Smooth muscle cell of the brain vasculature (primary cell): ENCODE data around the gene RPL7A.
A peak's percentile ranks its signal among the peaks of the same experiment; 100 is the strongest.
"Not testable (repeated sequence)": the region's sequence is repeated elsewhere in the genome, so short reads cannot be mapped to it uniquely, and the experiment has no call there.

Source experiments
- DNase-seq: peaks from one replicate; pipeline ENCODE4 v3.0.0-alpha.2; 2012; ENCODE audit warnings: low read depth, low spot score

Gene RPL7A

GRCh38 chr9:133368249-133368881 lies 20.3 kb downstream of the RPL7A start:
- no peak for DNase-seq

DNA sequence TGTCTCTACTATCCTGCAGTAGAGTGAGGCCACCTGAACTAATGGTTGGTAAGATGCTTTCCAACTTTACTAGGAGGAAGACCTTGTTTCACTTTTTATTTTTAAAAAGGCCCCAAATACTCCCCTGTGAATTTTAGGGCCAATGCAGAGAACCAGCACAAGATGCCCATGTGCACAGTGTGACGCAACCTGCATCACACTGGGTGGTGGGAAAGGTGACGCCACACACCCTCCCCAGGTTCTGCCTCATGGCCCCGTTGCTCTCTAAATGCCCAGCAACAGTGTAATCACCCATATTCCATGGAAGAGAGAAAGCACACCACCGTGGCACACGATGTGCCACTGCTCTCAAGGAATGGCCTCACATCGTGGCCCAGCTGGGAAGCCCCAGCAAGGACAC lies 21.4 kb downstream of the RPL7A start:
- no peak for DNase-seq

- no peak for DNase-seq
These were observed 21.9 kb downstream of the RPL7A start for GRCh38 chr9:133369933-133370332.

GRCh38 chr9:133370685-133371084 lies 22.7 kb downstream of the RPL7A start:
- no peak for DNase-seq

DNA sequence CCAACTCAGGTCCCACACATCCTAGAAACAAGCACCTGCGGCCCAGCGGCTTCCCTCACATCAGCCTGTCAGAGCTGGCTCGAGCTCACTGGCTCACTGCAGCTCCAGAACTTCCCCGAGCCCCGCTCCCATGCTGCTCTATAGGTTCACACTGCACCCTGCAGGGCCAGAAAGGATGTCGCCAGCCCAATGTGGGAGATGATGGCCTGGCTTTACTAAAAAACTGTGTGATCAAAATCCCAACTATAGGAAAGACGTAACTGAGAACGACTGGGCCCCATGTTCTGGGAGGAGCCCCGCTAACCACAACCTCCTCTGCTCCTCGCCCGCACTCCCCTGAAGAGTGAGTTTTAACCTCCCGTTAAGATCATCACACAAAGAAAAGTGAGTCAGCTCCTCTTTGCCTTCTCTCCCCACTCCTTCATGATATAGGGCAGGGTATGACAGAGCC lies 23.3 kb downstream of the RPL7A start:
- DNase-seq, result no peak

DNA sequence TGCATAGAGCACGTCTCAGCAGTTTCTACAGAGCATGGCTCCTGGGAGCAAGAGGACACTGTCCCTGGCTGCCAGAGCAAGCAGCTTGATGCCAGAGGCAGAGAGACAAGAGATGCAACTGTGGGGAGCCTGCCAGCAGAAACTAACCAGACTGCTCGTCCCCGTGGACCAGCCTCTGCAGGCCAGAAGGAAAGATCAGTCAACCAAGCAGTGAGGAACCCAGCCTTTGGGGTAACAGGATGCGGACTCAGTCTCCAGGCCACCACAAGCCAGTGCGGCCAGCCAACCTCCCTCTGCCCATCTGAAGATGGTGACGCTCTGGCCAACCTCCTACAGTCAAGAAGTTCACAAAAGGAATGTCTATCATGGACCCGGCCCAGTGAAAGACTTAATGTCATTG lies 24.1 kb downstream of the RPL7A start:
- no peak for DNase-seq

- no peak for DNase-seq
These were observed 26.6 kb downstream of the RPL7A start for GRCh38 chr9:133374612-133375115.

DNA sequence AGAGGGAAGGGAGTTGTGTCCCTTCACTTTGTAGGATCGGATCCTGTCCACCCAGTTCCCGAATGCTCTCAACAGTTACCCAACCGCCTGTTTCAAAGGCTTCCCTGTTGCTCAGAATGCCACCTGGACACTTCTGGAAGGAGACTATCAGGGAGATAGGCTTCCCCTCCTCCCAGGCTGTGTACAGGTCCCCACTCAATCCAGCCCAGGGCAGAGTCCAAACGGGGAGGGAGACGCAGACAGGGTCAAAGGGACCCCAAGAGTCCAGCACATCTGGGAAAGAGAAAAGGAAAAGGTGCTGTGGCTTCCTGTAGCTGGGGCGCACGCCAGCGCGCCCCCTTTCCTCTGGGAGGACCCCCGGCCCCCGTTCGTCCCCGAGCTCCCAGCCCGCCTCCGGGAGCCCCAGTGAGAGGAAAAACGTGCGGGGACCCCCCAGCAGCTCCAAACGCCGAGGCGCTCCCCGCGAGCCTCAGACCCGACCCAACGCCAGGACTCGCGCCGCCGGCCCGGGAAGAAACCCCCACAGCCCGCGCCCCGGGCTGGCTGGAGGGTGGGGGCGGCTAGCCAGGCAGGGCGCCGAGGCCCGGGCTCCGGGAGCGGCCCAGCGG lies 27.2 kb downstream of the RPL7A start:
- no peak for DNase-seq

- peak; percentile 91 for DNase-seq
These were observed 28.0 kb downstream of the RPL7A start, which contains the start of the genes STKLD1 and SURF4 for GRCh38 chr9:133375724-133376654. Gene STKLD1, plus strand, starts transcription at chr9:133376366. Its CDS starts 108 bp downstream, at chr9:133376474. Gene SURF4, minus strand, starts transcription at chr9:133376060. Its CDS starts 91 bp downstream, at chr9:133375969.

DNA sequence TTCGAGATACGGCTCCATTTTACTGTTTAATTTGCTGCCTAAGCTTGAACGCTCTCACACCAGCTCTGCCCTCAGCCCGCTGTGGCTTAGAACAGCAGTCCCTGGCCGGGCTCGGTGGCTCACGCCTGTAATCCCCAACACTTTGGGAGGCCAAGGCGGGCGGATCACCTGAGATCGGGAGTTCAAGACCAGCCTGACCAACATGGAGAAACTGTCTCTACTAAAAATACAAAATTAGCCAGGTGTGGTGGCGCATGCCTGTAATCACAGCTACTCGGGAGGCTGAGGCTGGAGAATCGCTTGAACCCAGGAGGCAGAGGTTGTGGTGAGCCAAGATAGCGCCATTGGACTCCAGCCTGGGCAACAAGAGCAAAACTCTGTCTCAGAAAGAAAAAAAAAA lies 29.3 kb downstream of the RPL7A start:
- not testable (repeated sequence) for DNase-seq

DNA sequence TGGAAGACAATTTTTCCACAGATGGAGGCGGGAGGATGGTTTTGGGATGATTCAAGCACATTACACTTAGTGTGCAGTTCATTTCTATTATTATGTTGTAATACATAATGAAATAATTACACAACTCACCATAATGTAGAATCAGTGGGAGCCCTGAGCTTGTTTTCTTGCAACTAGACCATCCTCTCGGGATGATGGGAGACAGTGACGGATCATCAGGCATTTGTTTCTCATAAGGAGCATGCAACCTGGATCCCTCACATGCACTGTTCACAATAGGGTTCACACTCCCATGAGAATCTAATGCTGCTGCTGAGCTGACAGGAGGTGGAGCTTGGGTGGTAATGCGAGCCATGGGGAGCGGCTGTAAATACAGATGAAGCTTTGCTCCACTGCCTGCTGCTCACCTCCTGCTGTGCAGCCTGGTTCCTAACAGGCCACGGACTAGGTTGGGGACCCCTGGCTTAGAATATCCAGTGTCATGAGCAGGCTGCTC lies 29.8 kb downstream of the RPL7A start:
- no peak for DNase-seq

- no peak for DNase-seq
These were observed 30.5 kb downstream of the RPL7A start for GRCh38 chr9:133378408-133378962.

- DNase-seq, result no peak
These were observed 31.4 kb downstream of the RPL7A start for GRCh38 chr9:133379153-133380086.

DNA sequence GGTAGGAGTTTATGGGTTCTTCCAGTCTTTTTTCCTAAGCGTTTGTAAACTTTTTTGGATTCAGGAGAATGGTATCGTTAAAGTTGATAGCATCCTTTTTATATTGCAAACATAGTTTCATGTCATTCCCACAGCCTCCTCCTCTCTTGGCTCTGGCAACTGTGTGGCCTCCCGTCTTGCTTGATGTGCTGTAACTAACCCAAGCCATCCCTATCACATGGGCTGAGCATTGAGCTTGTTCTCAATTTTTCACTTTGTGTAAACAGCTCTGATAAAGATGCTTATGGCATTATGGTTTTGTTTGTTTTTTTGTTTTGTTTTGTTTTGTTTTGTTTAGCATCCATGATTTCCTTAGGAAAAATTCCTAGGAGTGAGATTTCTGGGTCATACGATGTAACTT lies 32.7 kb downstream of the RPL7A start:
- no peak for DNase-seq

- DNase-seq, result no peak
These were observed 34.6 kb downstream of the RPL7A start for GRCh38 chr9:133382507-133383141.

GRCh38 chr9:133383438-133383837 lies 35.4 kb downstream of the RPL7A start:
- DNase-seq, result no peak

DNA sequence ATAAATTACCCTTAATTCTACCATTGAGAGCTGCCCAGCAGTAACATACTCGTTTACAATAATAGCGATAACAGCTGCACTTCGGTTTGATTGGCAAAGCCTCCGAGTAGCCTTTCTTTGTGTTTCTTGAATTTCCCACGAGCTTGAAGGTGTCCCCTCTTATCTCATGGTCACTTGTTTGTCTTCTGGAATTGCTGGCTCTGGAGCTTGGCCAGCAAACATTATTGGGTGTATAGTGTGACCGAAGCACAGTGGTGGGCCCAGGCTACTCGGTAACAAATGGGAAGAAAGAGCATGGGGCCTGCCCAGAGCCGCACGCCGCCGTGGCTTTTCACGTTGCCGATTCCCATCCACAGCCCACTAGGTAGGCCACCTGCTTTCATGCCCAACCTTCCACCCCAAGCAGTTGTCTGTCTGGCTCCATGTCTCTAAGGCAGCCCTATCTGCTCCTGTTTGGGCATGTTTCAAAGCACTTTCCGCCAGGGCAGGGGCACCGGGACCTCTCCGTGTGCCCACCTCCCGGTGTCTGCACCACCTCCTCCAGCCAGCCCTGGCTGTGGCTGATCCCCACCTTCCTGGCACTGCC lies 36.8 kb downstream of the RPL7A start:
- DNase-seq, result no peak

DNA sequence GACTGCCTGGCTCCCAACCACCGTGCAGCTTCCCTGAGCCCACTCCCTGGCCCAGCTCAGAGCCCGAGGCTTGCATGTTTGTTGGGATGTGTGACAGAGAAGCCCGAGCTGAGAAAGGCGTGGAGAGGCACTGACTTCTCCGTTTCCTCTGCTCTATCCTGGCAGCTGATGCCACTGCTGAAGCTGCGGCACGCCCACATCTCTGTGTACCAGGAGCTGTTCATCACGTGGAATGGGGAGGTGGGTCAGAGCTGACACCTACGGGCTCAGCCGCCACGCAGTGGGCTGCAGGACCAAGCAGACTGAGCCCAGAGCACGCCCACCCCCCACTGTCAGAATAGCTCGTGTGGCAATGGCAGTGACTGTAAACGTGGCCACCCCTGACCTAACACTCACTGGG lies 37.4 kb downstream of the RPL7A start:
- no peak for DNase-seq

GRCh38 chr9:133386338-133386737 lies 38.3 kb downstream of the RPL7A start:
- no peak for DNase-seq

DNA sequence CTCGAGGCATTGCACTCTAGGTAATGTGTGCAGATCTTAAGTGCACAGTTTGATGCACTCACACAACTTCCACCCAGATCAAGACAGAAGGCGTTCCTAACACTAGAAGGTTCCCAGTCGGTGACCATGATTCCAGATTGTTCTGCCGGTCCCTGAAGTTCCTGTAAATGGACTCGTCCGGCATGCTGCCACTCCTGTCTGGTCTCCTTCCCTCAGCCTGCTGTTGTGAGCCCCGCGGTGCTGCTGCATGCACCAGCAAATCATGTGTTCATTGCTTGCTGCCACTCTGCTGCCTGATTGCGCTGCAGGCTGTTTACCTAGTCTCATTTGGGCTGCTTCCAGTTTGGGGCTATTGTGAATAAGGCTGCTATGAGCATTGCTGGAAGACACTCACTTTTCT lies 39.7 kb downstream of the RPL7A start:
- DNase-seq, result no peak
